PC-3 (cell line): ENCODE results near the gene ABCA8.

ENCODE experiments used
- EZH2 ChIP-seq: fragments of 300-600 bp; sonication (generic); IDR thresholded peaks from one replicate; pipeline ENCODE4 v1.6.1; 2017; ENCODE audit warnings: antibody characterized with exemption, mild to moderate bottlenecking, low read length; ENCODE audit not compliant: unreplicated experiment
- EZH2phosphoT487 ChIP-seq: fragments of 300-600 bp; sonication (generic); IDR thresholded peaks from 2 replicates; pipeline ENCODE4 v1.6.1; 2018; ENCODE audit warnings: mild to moderate bottlenecking, antibody characterized with exemption, low read length, borderline replicate concordance
- TF ChIP-seq, protein P1 (sequence below): fragments of 300-600 bp; sonication (generic); conservative IDR thresholded peaks from 2 replicates; pipeline ENCODE4 v1.5.1; 2017; ENCODE audit warnings: antibody characterized with exemption, low read depth, mild to moderate bottlenecking, low read length

DNA sequence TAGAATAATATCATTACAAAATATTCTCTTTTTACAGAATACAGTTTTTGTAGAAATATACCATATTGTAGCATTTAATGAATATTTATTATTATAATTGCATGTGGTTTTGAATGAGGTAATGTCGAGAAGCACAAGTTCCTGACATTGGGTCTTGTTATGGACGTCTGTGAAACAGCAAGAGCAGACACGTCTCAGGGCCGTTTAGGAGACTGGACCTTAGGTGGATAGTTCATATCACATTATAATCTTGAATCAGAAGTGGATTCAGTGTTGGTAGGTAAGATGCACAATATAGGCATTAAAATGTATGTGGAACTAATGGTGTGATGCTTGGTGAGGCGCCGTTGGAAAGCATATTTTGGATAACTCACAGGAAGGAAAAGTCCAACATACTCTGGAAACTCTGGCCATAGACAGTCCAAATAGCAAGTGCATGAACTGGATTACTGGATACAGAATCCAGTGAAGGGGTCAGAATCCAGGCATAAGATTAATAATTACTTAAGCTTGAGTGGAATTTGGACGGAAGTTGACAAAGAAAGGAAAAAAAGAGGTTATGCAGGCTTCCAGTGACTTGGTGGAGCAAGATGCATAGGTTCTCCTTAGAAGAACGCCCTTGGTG is 17.2 kb downstream of the ABCA8 start:
- TF ChIP-seq, protein P1, sequence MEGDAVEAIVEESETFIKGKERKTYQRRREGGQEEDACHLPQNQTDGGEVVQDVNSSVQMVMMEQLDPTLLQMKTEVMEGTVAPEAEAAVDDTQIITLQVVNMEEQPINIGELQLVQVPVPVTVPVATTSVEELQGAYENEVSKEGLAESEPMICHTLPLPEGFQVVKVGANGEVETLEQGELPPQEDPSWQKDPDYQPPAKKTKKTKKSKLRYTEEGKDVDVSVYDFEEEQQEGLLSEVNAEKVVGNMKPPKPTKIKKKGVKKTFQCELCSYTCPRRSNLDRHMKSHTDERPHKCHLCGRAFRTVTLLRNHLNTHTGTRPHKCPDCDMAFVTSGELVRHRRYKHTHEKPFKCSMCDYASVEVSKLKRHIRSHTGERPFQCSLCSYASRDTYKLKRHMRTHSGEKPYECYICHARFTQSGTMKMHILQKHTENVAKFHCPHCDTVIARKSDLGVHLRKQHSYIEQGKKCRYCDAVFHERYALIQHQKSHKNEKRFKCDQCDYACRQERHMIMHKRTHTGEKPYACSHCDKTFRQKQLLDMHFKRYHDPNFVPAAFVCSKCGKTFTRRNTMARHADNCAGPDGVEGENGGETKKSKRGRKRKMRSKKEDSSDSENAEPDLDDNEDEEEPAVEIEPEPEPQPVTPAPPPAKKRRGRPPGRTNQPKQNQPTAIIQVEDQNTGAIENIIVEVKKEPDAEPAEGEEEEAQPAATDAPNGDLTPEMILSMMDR = no peak
- TF ChIP-seq EZH2 (no peak), EZH2phosphoT487 (no peak)
